ENCODE results near the gene MAB21L1.

MAB21L1 gene

DNA sequence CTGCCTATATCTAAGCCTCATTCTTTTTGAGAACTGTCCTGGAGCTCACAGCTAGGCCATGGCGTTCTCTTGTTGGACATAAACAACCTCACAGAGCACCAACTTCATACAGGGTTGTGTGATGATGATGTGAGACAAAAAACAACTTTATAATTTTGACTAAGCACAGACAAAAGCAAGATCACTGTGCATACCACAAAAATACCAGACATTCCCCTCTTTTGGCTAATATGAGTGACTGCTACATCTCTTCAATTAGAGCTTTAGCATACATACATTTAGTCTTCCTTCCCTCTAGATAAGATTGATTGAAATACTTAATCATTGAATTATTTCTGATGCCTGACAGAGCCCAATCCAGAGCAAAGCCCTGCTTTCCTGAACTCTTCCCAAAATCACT, 8.3 kb downstream of the MAB21L1 start:
- H3K4me1 ChIP-seq (ENCODE audit: control insufficient read depth in 2 of 2, insufficient read depth in 1 of 2, low read depth in 1 of 2, low read length in 2 of 2) = peaks cover 6% of the 10 kb centered on the region in 2 donors
- H2BK12ac ChIP-seq (ENCODE audit: low read length) = no peak overlapping the region
- H2BK15ac ChIP-seq (ENCODE audit: low read length) = no peak overlapping the region
- H3K4ac ChIP-seq (ENCODE audit: low read length) = no peak overlapping the region
- no peak overlapping the region for H2BK5ac ChIP-seq (ENCODE audit: low read length)
- no peak overlapping the region for H4K91ac ChIP-seq (ENCODE audit: low read depth, low read length, poor library complexity)
- H2AFZ ChIP-seq (ENCODE audit: low read length) = no peak overlapping the region
- H3K9me3 ChIP-seq (replicated peaks in 1 of 2; ENCODE audit: control insufficient read depth in 2 of 2, insufficient read depth in 1 of 2, low read depth in 1 of 2, low read length in 2 of 2) = no peaks in the 10 kb centered on the region
- H3K18ac ChIP-seq (ENCODE audit: low read length) = no peak overlapping the region
- no peak overlapping the region for H3K4me2 ChIP-seq (ENCODE audit: insufficient read depth, low read length, poor library complexity, severe bottlenecking)
- H3K23ac ChIP-seq (ENCODE audit: low read depth, low read length, poor library complexity) = no peak overlapping the region
- peak overlapping the region; percentile 31 for H3K27ac ChIP-seq (replicated peaks; ENCODE audit: low read length)
- H3K4me3 ChIP-seq (ENCODE audit: low read length in 2 of 2) = no peak overlapping the region
- H4K8ac ChIP-seq (ENCODE audit: low read depth, low read length) = no peak overlapping the region
- H3K14ac ChIP-seq (ENCODE audit: low read length) = no peak overlapping the region
- WGBS, 2 donors (ENCODE audit: extremely low coverage in 2 of 2, insufficient read length in 2 of 2, insufficient replicate concordance in 1 of 2) = no CpG with 5 or more reads among the region's 1 CpG
- no peak overlapping the region for H3K9ac ChIP-seq (ENCODE audit: low read depth, low read length, poor library complexity)
- H3K79me1 ChIP-seq (ENCODE audit: low read depth, low read length) = no peaks in the 10 kb centered on the region
- peaks cover 2 to 16% (median 15%) of the 10 kb centered on the region in 3 experiments for H3K27me3 ChIP-seq (ENCODE audit: control insufficient read depth in 3 of 3, insufficient read depth in 3 of 3, low read depth in 1 of 3, low read length in 3 of 3)
- DNase-seq (ENCODE audit: low spot score) = no peak
- H2BK120ac ChIP-seq (ENCODE audit: low read depth, low read length) = no peak overlapping the region
- H3K36me3 ChIP-seq (replicated peaks in 1 of 2; ENCODE audit: control insufficient read depth in 2 of 2, insufficient read depth in 2 of 2, low read length in 2 of 2) = no peaks in the 10 kb centered on the region
- no peak overlapping the region for H2AK5ac ChIP-seq (ENCODE audit: low read depth, low read length)

DNA sequence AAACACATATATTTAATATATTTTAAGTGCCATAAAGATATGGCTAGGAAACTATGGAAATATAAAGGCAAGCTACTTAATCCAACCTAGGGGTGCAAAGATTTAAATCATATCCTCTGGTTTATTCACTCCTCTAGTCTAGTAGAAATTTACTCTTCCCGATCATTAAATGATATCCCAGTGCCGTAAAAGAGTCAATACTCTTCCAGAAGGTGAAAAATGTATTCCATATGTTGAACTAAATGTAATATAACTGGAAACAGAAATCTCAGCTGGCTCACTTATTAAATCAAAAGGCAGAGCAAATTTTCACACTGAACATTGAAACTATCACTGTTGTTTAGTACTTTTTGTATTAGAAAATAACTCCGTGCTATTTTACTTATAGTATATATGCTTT, 11.1 kb downstream of the MAB21L1 start:
- H2BK12ac ChIP-seq (ENCODE audit: low read length) = no peak overlapping the region
- no peaks in the 10 kb centered on the region for H3K9me3 ChIP-seq (replicated peaks in 1 of 2; ENCODE audit: control insufficient read depth in 2 of 2, insufficient read depth in 1 of 2, low read depth in 1 of 2, low read length in 2 of 2)
- no peak overlapping the region for H3K23ac ChIP-seq (ENCODE audit: low read depth, low read length, poor library complexity)
- H4K8ac ChIP-seq (ENCODE audit: low read depth, low read length) = no peak overlapping the region
- no peak for DNase-seq (ENCODE audit: low spot score)
- no peak overlapping the region for H2AFZ ChIP-seq (ENCODE audit: low read length)
- no peaks in the 10 kb centered on the region for H3K79me1 ChIP-seq (ENCODE audit: low read depth, low read length)
- no peak overlapping the region for H4K91ac ChIP-seq (ENCODE audit: low read depth, low read length, poor library complexity)
- H3K36me3 ChIP-seq (replicated peaks in 1 of 2; ENCODE audit: control insufficient read depth in 2 of 2, insufficient read depth in 2 of 2, low read length in 2 of 2) = no peaks in the 10 kb centered on the region
- H2BK15ac ChIP-seq (ENCODE audit: low read length) = no peak overlapping the region
- no peak overlapping the region for H3K4me3 ChIP-seq (ENCODE audit: low read length in 2 of 2)
- no peak overlapping the region for H3K9ac ChIP-seq (ENCODE audit: low read depth, low read length, poor library complexity)
- H3K27me3 ChIP-seq (ENCODE audit: control insufficient read depth in 3 of 3, insufficient read depth in 3 of 3, low read depth in 1 of 3, low read length in 3 of 3) = no peaks in the 10 kb centered on the region
- no peak overlapping the region for H3K27ac ChIP-seq (replicated peaks; ENCODE audit: low read length)
- peaks cover 3% of the 10 kb centered on the region in 2 donors for H3K4me1 ChIP-seq (ENCODE audit: control insufficient read depth in 2 of 2, insufficient read depth in 1 of 2, low read depth in 1 of 2, low read length in 2 of 2)
- H2AK5ac ChIP-seq (ENCODE audit: low read depth, low read length) = no peak overlapping the region
- no peak overlapping the region for H2BK5ac ChIP-seq (ENCODE audit: low read length)
- H3K14ac ChIP-seq (ENCODE audit: low read length) = no peak overlapping the region
- no CpG with 5 or more reads among the region's 3 CpGs for WGBS, 2 donors (ENCODE audit: extremely low coverage in 2 of 2, insufficient read length in 2 of 2, insufficient replicate concordance in 1 of 2)
- no peak overlapping the region for H3K4me2 ChIP-seq (ENCODE audit: insufficient read depth, low read length, poor library complexity, severe bottlenecking)
- no peak overlapping the region for H3K18ac ChIP-seq (ENCODE audit: low read length)
- H2BK120ac ChIP-seq (ENCODE audit: low read depth, low read length) = no peak overlapping the region
- no peak overlapping the region for H3K4ac ChIP-seq (ENCODE audit: low read length)

DNA sequence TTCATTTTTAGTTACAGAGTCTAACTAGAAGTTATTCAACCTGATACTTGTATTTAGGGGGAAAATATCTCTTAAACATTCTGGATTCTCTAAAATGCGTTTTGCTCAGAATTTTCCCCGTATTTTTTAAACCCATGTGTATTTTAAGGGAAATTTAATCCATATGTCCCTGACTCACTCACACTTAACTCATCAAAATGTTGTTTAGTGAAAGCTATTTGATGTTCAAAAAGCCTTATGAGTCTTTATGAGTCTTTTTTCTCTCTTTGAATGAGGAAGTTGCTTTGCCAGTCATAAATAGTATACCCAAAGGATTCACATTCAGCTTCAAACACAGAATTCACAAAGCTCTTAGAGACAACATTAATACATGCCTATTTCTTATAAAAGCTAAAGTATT, 16.4 kb downstream of the MAB21L1 start:
- WGBS, 2 donors (ENCODE audit: extremely low coverage in 2 of 2, insufficient read length in 2 of 2, insufficient replicate concordance in 1 of 2) = no CpG with 5 or more reads among the region's 2 CpGs

DNA sequence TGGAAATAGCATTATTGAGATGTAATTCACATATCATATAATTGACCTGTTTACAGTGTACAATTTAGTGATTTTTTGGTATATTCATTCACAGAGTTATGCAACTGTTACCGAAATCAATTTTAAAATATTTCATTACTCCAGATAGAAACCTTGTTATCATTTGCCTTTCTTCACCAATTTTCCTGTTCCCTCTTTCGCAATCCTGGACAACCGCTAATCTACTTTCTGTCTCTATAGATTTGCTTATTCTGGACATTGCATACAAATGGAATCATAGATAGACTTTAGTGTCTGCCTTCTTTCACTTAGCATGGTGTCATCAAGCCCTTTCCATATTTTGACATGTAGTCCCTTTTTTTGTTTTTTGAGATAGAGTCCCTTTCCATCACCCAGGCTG, 19.2 kb downstream of the MAB21L1 start:
- Histone ChIP-seq H3K9me3 (replicated peaks in 1 of 2; ENCODE audit: control insufficient read depth in 2 of 2, insufficient read depth in 1 of 2, low read depth in 1 of 2, low read length in 2 of 2) (no peaks in the 10 kb centered on the region), H2BK15ac (ENCODE audit: low read length) (no peak overlapping the region), H3K23ac (ENCODE audit: low read depth, low read length, poor library complexity) (no peak overlapping the region), H3K27me3 (ENCODE audit: control insufficient read depth in 3 of 3, insufficient read depth in 3 of 3, low read depth in 1 of 3, low read length in 3 of 3) (no peaks in the 10 kb centered on the region), H3K79me1 (ENCODE audit: low read depth, low read length) (no peaks in the 10 kb centered on the region), H3K14ac (ENCODE audit: low read length) (no peak overlapping the region), H3K4ac (ENCODE audit: low read length) (no peak overlapping the region), H3K36me3 (replicated peaks in 1 of 2; ENCODE audit: control insufficient read depth in 2 of 2, insufficient read depth in 2 of 2, low read length in 2 of 2) (no peaks in the 10 kb centered on the region), H3K27ac (replicated peaks; ENCODE audit: low read length) (no peak overlapping the region), H3K9ac (ENCODE audit: low read depth, low read length, poor library complexity) (no peak overlapping the region), H2BK12ac (ENCODE audit: low read length) (no peak overlapping the region), H3K18ac (ENCODE audit: low read length) (no peak overlapping the region), H4K91ac (ENCODE audit: low read depth, low read length, poor library complexity) (no peak overlapping the region), H2BK5ac (ENCODE audit: low read length) (no peak overlapping the region), H3K4me3 (ENCODE audit: low read length in 2 of 2) (no peak overlapping the region), H2AFZ (ENCODE audit: low read length) (no peak overlapping the region), H2BK120ac (ENCODE audit: low read depth, low read length) (no peak overlapping the region), H2AK5ac (ENCODE audit: low read depth, low read length) (no peak overlapping the region), H3K4me1 (ENCODE audit: control insufficient read depth in 2 of 2, insufficient read depth in 1 of 2, low read depth in 1 of 2, low read length in 2 of 2) (no peaks in the 10 kb centered on the region), H4K8ac (ENCODE audit: low read depth, low read length) (no peak overlapping the region), H3K4me2 (ENCODE audit: insufficient read depth, low read length, poor library complexity, severe bottlenecking) (no peak overlapping the region)
- DNase-seq (ENCODE audit: low spot score) = no peak
- no CpG with 5 or more reads among the region's 3 CpGs for WGBS, 2 donors (ENCODE audit: extremely low coverage in 2 of 2, insufficient read length in 2 of 2, insufficient replicate concordance in 1 of 2)

More for the DNA sequence above, 16.4 kb downstream of the MAB21L1 start:
- Histone ChIP-seq H2BK5ac (ENCODE audit: low read length) (no peak overlapping the region), H3K36me3 (replicated peaks in 1 of 2; ENCODE audit: control insufficient read depth in 2 of 2, insufficient read depth in 2 of 2, low read length in 2 of 2) (no peaks in the 10 kb centered on the region), H4K8ac (ENCODE audit: low read depth, low read length) (no peak overlapping the region), H2AK5ac (ENCODE audit: low read depth, low read length) (no peak overlapping the region), H3K27me3 (ENCODE audit: control insufficient read depth in 3 of 3, insufficient read depth in 3 of 3, low read depth in 1 of 3, low read length in 3 of 3) (no peaks in the 10 kb centered on the region), H3K9me3 (replicated peaks in 1 of 2; ENCODE audit: control insufficient read depth in 2 of 2, insufficient read depth in 1 of 2, low read depth in 1 of 2, low read length in 2 of 2) (no peaks in the 10 kb centered on the region), H2AFZ (ENCODE audit: low read length) (no peak overlapping the region), H3K14ac (ENCODE audit: low read length) (no peak overlapping the region), H4K91ac (ENCODE audit: low read depth, low read length, poor library complexity) (no peak overlapping the region), H3K9ac (ENCODE audit: low read depth, low read length, poor library complexity) (no peak overlapping the region), H2BK12ac (ENCODE audit: low read length) (no peak overlapping the region), H3K23ac (ENCODE audit: low read depth, low read length, poor library complexity) (no peak overlapping the region), H2BK15ac (ENCODE audit: low read length) (no peak overlapping the region), H3K79me1 (ENCODE audit: low read depth, low read length) (no peaks in the 10 kb centered on the region), H3K4me1 (ENCODE audit: control insufficient read depth in 2 of 2, insufficient read depth in 1 of 2, low read depth in 1 of 2, low read length in 2 of 2) (no peaks in the 10 kb centered on the region), H3K4me3 (ENCODE audit: low read length in 2 of 2) (no peak overlapping the region), H3K18ac (ENCODE audit: low read length) (no peak overlapping the region), H3K4me2 (ENCODE audit: insufficient read depth, low read length, poor library complexity, severe bottlenecking) (no peak overlapping the region), H2BK120ac (ENCODE audit: low read depth, low read length) (no peak overlapping the region), H3K27ac (replicated peaks; ENCODE audit: low read length) (no peak overlapping the region), H3K4ac (ENCODE audit: low read length) (no peak overlapping the region)
- DNase-seq (ENCODE audit: low spot score) = no peak
